Ovary (tissue), 3 donors: Measurements from ENCODE around the gene DAB1.

Source experiments
- CTCF ChIP-seq, 3 donors: fragments of 450-650 bp in 2 of 3; fragments of 200-600 bp in 1 of 3; IDR thresholded peaks; one replicate each; pipeline versions ENCODE4 v1.5.1 to v1.8.0; 2016 to 2022; ENCODE audit warnings: antibody characterized with exemption in 3 of 3, mild to moderate bottlenecking in 1 of 3
- POLR2A ChIP-seq: fragments of 450-650 bp; IDR thresholded peaks from one replicate; pipeline ENCODE4 v1.6.1; 2017; ENCODE audit warnings: antibody characterized with exemption, mild to moderate bottlenecking, moderate library complexity
- donor health status: DM: no; HTN: no; CAD: no.

- TF ChIP-seq CTCF (IDR thresholded peaks at IDR 0.05) (no peak), POLR2A (no peak)
These were observed 445.0 kb downstream of the DAB1 start for GRCh38 chr1:56978819-56979218.
